Measurements from ENCODE around the gene MREG. TPM values are rescaled to one million over a fixed set of nuclear protein-coding genes. Genes with fewer than 3 reads are reported as not detected.

MREG gene
- total and polyA plus RNA-seq, 4 donors, result 0.87 to 3.1 (median 2.7) TPM

- TF ChIP-seq ATF3 (IDR thresholded peaks at IDR 0.05) (no peak), HNF4A (conservative IDR thresholded peaks at IDR 0.05) (no peak), HNF4G (IDR thresholded peaks at IDR 0.05) (no peak), SP1 (IDR thresholded peaks at IDR 0.05) (no peak), RXRA (IDR thresholded peaks at IDR 0.05) (no peak), TAF1 (conservative IDR thresholded peaks at IDR 0.05) (no peak), JUND (IDR thresholded peaks at IDR 0.05) (no peak), FOXA1 (IDR thresholded peaks at IDR 0.05) (no peak), MAX (IDR thresholded peaks at IDR 0.05) (no peak)
Measured at GRCh38 chr2:215942194-215942593, 71.2 kb downstream of the MREG start (continued).

- H3K4me3 ChIP-seq (ENCODE audit: low read depth in 1 of 3, low read length in 3 of 3), result no peak overlapping the region
- DNase-seq (ENCODE audit: low spot score), result no peak
- no peaks in the 10 kb centered on the region for H3K9me3 ChIP-seq (ENCODE audit: control insufficient read depth in 4 of 4, low read length in 3 of 4)
- H3K27me3 ChIP-seq (ENCODE audit: control insufficient read depth in 4 of 4, insufficient read depth in 4 of 4, low read length in 3 of 4), result no peaks in the 10 kb centered on the region
- H3K9ac ChIP-seq (ENCODE audit: low read depth in 1 of 2, low read length in 2 of 2), result no peak overlapping the region
- TF ChIP-seq NR2F2 (IDR thresholded peaks at IDR 0.05) (no peak), MAX (IDR thresholded peaks at IDR 0.05) (no peak), FOXA1 (IDR thresholded peaks at IDR 0.05) (no peak), REST (IDR thresholded peaks at IDR 0.05) (no peak), TAF1 (conservative IDR thresholded peaks at IDR 0.05) (no peak), ATF3 (IDR thresholded peaks at IDR 0.05) (no peak), HNF4A (conservative IDR thresholded peaks at IDR 0.05) (no peak), EGR1 (IDR thresholded peaks at IDR 0.05; ENCODE audit: low read depth in 2 of 2) (no peak)
- WGBS, result 98% methylated on average over 1 of the region's 1 CpG
- no peak overlapping the region for H3K27ac ChIP-seq (ENCODE audit: low read depth in 1 of 2, low read length in 2 of 2)
- H3K4me1 ChIP-seq (ENCODE audit: control insufficient read depth in 4 of 4, insufficient read depth in 4 of 4, low read length in 3 of 4), result no peaks in the 10 kb centered on the region
- peaks cover 1 to 43% (median 39%) of the 10 kb centered on the region in 4 donors for H3K36me3 ChIP-seq (ENCODE audit: control insufficient read depth in 4 of 4, insufficient read depth in 3 of 4, low read depth in 1 of 4, low read length in 3 of 4)
Measured at GRCh38 chr2:215941726-215942125, 71.6 kb downstream of the MREG start.

GRCh38 chr2:215940645-215941184 is 72.6 kb downstream of the MREG start:
- WGBS, result 93% methylated on average over 6 of the region's 6 CpGs

More at GRCh38 chr2:215940645-215941184, 72.6 kb downstream of the MREG start:
- H3K27ac ChIP-seq (ENCODE audit: low read depth in 1 of 2, low read length in 2 of 2), result no peak overlapping the region
- TF ChIP-seq SP1 (IDR thresholded peaks at IDR 0.05) (no peak), MAX (IDR thresholded peaks at IDR 0.05) (no peak), JUND (IDR thresholded peaks at IDR 0.05) (no peak)
- no peaks in the 10 kb centered on the region for H3K27me3 ChIP-seq (ENCODE audit: control insufficient read depth in 4 of 4, insufficient read depth in 4 of 4, low read length in 3 of 4)
- H3K9me3 ChIP-seq (ENCODE audit: control insufficient read depth in 4 of 4, low read length in 3 of 4), result no peaks in the 10 kb centered on the region
- no peak overlapping the region for H3K4me3 ChIP-seq (ENCODE audit: low read depth in 1 of 3, low read length in 3 of 3)
- no peak for DNase-seq (ENCODE audit: low spot score)
- H3K9ac ChIP-seq (ENCODE audit: low read depth in 1 of 2, low read length in 2 of 2), result no peak overlapping the region
- no peaks in the 10 kb centered on the region for H3K4me1 ChIP-seq (ENCODE audit: control insufficient read depth in 4 of 4, insufficient read depth in 4 of 4, low read length in 3 of 4)
- peaks cover 1 to 35% (median 32%) of the 10 kb centered on the region in 4 donors for H3K36me3 ChIP-seq (ENCODE audit: control insufficient read depth in 4 of 4, insufficient read depth in 3 of 4, low read depth in 1 of 4, low read length in 3 of 4)

All from liver (tissue), 9 donors.